ENCODE data around the gene MED31. TPM values are rescaled to one million over a fixed set of nuclear protein-coding genes. Genes with fewer than 3 reads are reported as not detected.

MED31 gene
- total RNA-seq, 1 experiment from 2014 or later: 18.8 TPM

DNA sequence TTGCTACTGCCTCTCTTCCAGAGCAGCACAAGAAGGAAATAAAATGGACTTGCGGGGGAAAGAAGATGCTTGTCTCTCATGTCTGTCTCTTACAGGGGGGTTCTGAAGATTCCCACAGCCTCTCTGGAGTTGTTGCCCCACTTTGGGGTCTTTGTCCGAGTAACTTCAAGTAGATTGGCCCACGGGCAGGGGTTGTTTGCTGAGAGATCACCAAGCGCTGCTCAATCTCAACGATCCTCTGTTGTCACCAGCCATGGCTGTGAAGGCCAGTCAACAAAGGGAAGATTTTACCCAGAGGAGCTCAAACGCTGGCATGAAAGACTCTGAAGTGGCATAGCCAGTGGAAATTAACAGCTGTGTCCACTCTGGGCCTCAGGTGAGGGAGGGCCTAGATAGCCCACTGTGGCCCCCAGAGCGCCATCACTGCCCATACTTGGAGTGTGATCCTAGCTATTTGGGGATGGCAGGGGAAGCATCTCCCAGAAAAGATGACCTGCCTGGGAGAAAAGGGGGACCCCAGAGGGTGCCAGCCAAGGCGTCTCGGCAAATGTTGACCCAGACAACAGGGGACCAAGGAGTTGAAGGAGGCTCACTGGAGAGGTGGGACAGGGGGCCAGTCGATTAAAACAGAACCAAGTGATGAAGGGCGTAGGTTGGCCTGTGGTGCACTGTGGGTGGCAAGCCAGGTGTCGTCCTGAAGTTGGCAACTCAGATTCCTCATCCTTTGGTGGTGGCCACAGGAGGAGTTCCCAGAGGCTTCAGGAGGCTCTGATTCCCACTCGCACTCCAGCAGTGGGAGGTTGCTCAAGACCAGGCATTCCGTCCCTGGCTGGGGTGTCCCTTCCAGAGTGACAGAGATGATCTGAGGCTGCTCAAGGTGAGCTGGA, 33.7 kb upstream of the MED31 start:
- Histone ChIP-seq H3K79me2 (ENCODE audit: low read length) (no peaks in the 10 kb centered on the region), H3K9me2 (replicated peaks; ENCODE audit: low read length) (no peaks in the 10 kb centered on the region), H3K36me3 (ENCODE audit: low read depth, low read length) (no peaks in the 10 kb centered on the region), H3K4me1 (ENCODE audit: insufficient read depth, low read length) (peaks cover under 1% of the 10 kb centered on the region; the same call in 1 of the 2 replicates), H3K27me3 (ENCODE audit: low read length) (no peaks in the 10 kb centered on the region), H3K4me2 (ENCODE audit: low read length) (no peak overlapping the region), H2AFZ (ENCODE audit: low read length) (no peak overlapping the region), H3K4me3 (ENCODE audit: low read length) (no peak overlapping the region), H3K9me3 (ENCODE audit: low read length) (no peaks in the 10 kb centered on the region), H3K9ac (ENCODE audit: low read length) (no peak overlapping the region), H3K27ac (ENCODE audit: low read length) (no peak overlapping the region), H4K20me1 (ENCODE audit: low read length) (no peaks in the 10 kb centered on the region), H3F3A (ENCODE audit: low read length, unreplicated experiment) (no peaks in the 10 kb centered on the region)
- TF ChIP-seq EZH2phosphoT487 (IDR thresholded peaks at IDR 0.05; ENCODE audit: borderline replicate concordance, low read length): no peak
- no peak for TF ChIP-seq CTCF (conservative IDR thresholded peaks at IDR 0.05; ENCODE audit: low read depth, low read length)
- TF ChIP-seq EZH2 (IDR thresholded peaks at IDR 0.05; ENCODE audit: low read length, unreplicated experiment): no peak
- intact Hi-C loops (cut with micrococcal nuclease): no loop called here
- no TSS peak for BruUV-seq (replicated peaks)
- POLR2A ChIA-PET (ENCODE audit: unreplicated experiment): no interaction called here
- DNase-seq (no peak), ATAC-seq (no peak)
- CTCF ChIA-PET: no interaction called here

- BruUV-seq (replicated peaks): no TSS peak
- H3K4me2 ChIP-seq (ENCODE audit: low read length): no peak overlapping the region
- H3K9me3 ChIP-seq (ENCODE audit: low read length): no peaks in the 10 kb centered on the region
- no peak overlapping the region for H3K4me3 ChIP-seq (ENCODE audit: low read length)
- H4K20me1 ChIP-seq (ENCODE audit: low read length): no peaks in the 10 kb centered on the region
- H3K36me3 ChIP-seq (ENCODE audit: low read depth, low read length): no peaks in the 10 kb centered on the region
- POLR2A ChIA-PET (ENCODE audit: unreplicated experiment): no interaction called here
- no peak overlapping the region for H2AFZ ChIP-seq (ENCODE audit: low read length)
- no peak for TF ChIP-seq EZH2phosphoT487 (IDR thresholded peaks at IDR 0.05; ENCODE audit: borderline replicate concordance, low read length)
- TF ChIP-seq CTCF (conservative IDR thresholded peaks at IDR 0.05; ENCODE audit: low read depth, low read length): no peak
- TF ChIP-seq EZH2 (IDR thresholded peaks at IDR 0.05; ENCODE audit: low read length, unreplicated experiment): no peak
- H3K9me2 ChIP-seq (replicated peaks; ENCODE audit: low read length): no peaks in the 10 kb centered on the region
- DNase-seq (no peak), ATAC-seq (no peak)
- no peaks in the 10 kb centered on the region for H3K79me2 ChIP-seq (ENCODE audit: low read length)
- intact Hi-C loops (cut with micrococcal nuclease): no loop called here
- H3K9ac ChIP-seq (ENCODE audit: low read length): no peak overlapping the region
- peaks cover 7% of the 10 kb centered on the region; the same call in 1 of the 2 replicates for H3K4me1 ChIP-seq (ENCODE audit: insufficient read depth, low read length)
- no peaks in the 10 kb centered on the region for H3F3A ChIP-seq (ENCODE audit: low read length, unreplicated experiment)
- no peaks in the 10 kb centered on the region for H3K27me3 ChIP-seq (ENCODE audit: low read length)
- H3K27ac ChIP-seq (ENCODE audit: low read length): no peak overlapping the region
- CTCF ChIA-PET: no interaction called here
These were observed 33.0 kb upstream of the MED31 start for GRCh38 chr17:6684460-6684783.

DNA sequence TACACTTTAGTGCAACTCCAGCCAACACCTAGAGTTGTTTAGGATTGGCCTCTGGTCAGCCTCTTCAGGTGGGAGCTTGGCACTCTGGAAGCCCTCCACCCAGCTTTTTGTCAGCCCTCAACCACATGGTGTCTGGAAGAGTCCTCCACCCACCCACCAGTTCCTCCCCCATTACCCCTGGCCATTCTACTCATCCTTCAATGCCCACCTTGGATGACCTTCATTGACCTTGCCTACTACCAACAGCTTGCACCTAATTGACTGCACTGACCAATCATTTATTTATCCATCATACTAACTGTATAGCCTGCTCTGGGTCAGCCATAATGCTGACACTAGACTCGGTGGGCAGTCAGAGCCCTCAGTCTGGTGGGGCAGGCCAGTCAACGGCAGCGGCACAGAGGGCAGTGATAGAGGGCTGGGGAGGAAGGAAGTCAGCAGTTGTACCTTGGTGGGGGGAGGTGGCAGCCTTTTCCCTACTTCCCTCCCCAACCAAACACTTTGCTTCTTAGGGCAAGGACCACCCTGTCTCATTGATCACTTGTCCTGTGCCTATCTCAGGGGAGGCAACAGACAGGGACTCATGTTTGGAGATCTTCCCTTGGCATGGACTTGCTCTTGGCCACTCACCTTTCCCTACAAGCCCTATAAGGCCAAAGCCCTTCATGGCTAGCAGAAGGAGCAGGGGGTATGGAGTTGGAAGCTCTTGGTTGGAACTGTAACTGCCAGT, 32.5 kb upstream of the MED31 start:
- Histone ChIP-seq H3K9ac (ENCODE audit: low read length) (no peak overlapping the region), H3K4me2 (ENCODE audit: low read length) (no peak overlapping the region), H3K27me3 (ENCODE audit: low read length) (no peaks in the 10 kb centered on the region), H3K36me3 (ENCODE audit: low read depth, low read length) (no peaks in the 10 kb centered on the region), H3K9me3 (ENCODE audit: low read length) (no peaks in the 10 kb centered on the region), H3F3A (ENCODE audit: low read length, unreplicated experiment) (no peaks in the 10 kb centered on the region), H3K4me1 (ENCODE audit: insufficient read depth, low read length) (peaks cover 11% of the 10 kb centered on the region), H3K79me2 (ENCODE audit: low read length) (no peaks in the 10 kb centered on the region), H3K27ac (ENCODE audit: low read length) (no peak overlapping the region), H4K20me1 (ENCODE audit: low read length) (no peaks in the 10 kb centered on the region), H3K9me2 (replicated peaks; ENCODE audit: low read length) (no peaks in the 10 kb centered on the region), H3K4me3 (ENCODE audit: low read length) (no peak overlapping the region), H2AFZ (ENCODE audit: low read length) (no peak overlapping the region)
- no TSS peak for BruUV-seq (replicated peaks)
- CTCF ChIA-PET: no interaction called here
- POLR2A ChIA-PET (ENCODE audit: unreplicated experiment): no interaction called here
- intact Hi-C loops (cut with micrococcal nuclease): no loop called here
- TF ChIP-seq EZH2 (IDR thresholded peaks at IDR 0.05; ENCODE audit: low read length, unreplicated experiment) (no peak), CTCF (conservative IDR thresholded peaks at IDR 0.05; ENCODE audit: low read depth, low read length) (no peak), EZH2phosphoT487 (IDR thresholded peaks at IDR 0.05; ENCODE audit: borderline replicate concordance, low read length) (no peak)
- no peak for DNase-seq
- no peak for ATAC-seq

All from PC-3 (cell line).